Measurements from ENCODE around the gene LIFR.

DNA sequence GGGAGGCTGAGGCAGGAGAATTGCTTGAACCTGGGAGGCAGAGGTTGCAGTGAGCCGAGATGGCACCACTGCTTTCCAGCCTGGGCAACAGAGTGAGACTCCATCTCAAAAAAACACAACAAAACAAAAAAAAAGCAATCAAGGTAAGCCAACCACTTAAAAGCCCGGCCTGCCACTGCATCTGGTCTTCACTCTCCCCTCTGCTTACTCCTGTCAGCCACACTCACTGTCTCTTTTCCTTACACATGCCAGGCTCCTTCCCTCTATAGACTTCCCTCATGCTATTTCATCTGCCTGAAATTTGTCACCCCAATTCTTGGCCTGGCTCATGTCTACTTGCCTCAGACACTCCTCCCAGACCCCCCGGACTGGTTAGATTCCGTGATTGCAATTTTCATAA is 17.6 kb upstream of the LIFR start:
- TF ChIP-seq POLR2AphosphoS2 (conservative IDR thresholded peaks at IDR 0.05; ENCODE audit: low read length): no peak
- TF ChIP-seq ESRRA (IDR thresholded peaks at IDR 0.05; ENCODE audit: borderline replicate concordance, low read length): no peak

Data from A549 (cell line).